Mucosa of rectum (tissue), 2 donors: ENCODE data around the gene PTPRK.

Source experiments
- H3K27ac ChIP-seq, 2 donors: one replicate each; pipeline ENCODE4 v1.7.0; 2013; ENCODE audit warnings: inconsistent platforms in 2 of 2, low read depth in 2 of 2, low read length in 2 of 2
- H3K27me3 ChIP-seq, 2 donors: one replicate each; pipeline ENCODE4 v1.7.0; 2013; ENCODE audit warnings: low read length in 2 of 2; ENCODE audit not compliant: control insufficient read depth in 2 of 2, insufficient read depth in 2 of 2
- H3K36me3 ChIP-seq, 2 donors: one replicate each; pipeline ENCODE4 v1.7.0; 2013; ENCODE audit warnings: low read length in 2 of 2; ENCODE audit not compliant: control insufficient read depth in 2 of 2, insufficient read depth in 2 of 2
- H3K4me1 ChIP-seq, 2 donors: one replicate each; pipeline ENCODE4 v1.7.0; 2013; ENCODE audit warnings: low read length in 2 of 2, mild to moderate bottlenecking in 1 of 2; ENCODE audit not compliant: control insufficient read depth in 2 of 2, insufficient read depth in 2 of 2
- H3K4me3 ChIP-seq, 2 donors: one replicate each; pipeline ENCODE4 v1.7.0; 2013; ENCODE audit warnings: low read length in 2 of 2
- H3K9ac ChIP-seq, 2 donors: one replicate each; pipeline ENCODE4 v1.7.0; 2013; ENCODE audit warnings: low read length in 2 of 2, low read depth in 1 of 2, mild to moderate bottlenecking in 1 of 2
- H3K9me3 ChIP-seq, 2 donors: one replicate each; pipeline ENCODE4 v1.7.0; 2013; ENCODE audit warnings: low read length in 2 of 2; ENCODE audit not compliant: control insufficient read depth in 2 of 2
- donor health status: healthy.
- donor health status: Normal muscosa, but diverticular disease.

Gene PTPRK

GRCh38 chr6:128225612-128226011 is 294.8 kb downstream of the PTPRK start:
- H3K27me3 ChIP-seq: no peaks in the 10 kb centered on the region
- H3K9ac ChIP-seq: no peak overlapping the region
- H3K4me3 ChIP-seq: no peak overlapping the region
- no peaks in the 10 kb centered on the region for H3K36me3 ChIP-seq
- no peaks in the 10 kb centered on the region for H3K4me1 ChIP-seq
- H3K27ac ChIP-seq: no peak overlapping the region
- H3K9me3 ChIP-seq: no peaks in the 10 kb centered on the region

DNA sequence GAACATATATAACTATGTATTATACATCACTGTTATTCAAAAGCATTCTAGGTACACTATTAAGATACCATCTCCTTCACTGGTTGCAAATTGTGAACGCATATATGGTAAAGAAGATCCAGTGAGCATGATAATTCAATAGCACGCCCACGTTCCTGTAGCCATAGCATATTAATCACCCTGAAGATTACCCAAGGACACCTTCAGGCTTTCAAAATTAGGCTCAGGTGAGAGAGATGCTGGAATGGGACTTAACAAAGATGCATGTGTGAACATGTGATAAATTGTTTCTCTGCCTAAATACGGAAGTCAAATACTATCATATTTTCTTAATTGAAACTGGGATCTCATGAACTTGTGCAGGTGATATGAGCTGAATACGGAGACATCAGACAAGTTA is 303.5 kb downstream of the PTPRK start:
- Histone ChIP-seq H3K27me3 (no peaks in the 10 kb centered on the region), H3K9me3 (no peaks in the 10 kb centered on the region), H3K36me3 (peaks cover 5 to 7% of the 10 kb centered on the region in 2 donors), H3K4me3 (no peak overlapping the region), H3K4me1 (no peaks in the 10 kb centered on the region), H3K9ac (no peak overlapping the region), H3K27ac (no peak overlapping the region)

DNA sequence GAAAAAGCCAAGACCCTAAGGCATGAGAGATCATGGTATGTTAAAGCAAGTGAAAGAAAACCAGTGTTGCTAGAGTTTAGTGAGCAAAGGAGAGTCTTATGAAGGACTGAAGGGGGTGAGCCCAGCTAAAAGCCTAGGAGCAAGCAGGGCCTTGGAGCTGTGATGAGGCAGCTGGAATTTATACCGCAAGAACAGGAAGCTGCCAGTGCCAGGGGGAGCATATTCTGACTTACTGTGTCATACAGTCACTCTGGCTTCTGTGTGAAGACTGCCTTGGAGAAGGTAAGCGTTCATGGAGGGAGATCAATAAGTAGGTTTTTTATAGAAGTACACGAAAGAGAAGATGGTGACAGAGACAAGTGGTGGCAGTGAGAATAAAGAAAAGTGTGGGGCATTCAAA is 310.6 kb downstream of the PTPRK start:
- Histone ChIP-seq H3K36me3 (peaks cover 0 to 4% of the 10 kb centered on the region in 2 donors), H3K9ac (no peak overlapping the region), H3K4me1 (no peaks in the 10 kb centered on the region), H3K4me3 (no peak overlapping the region), H3K27ac (no peak overlapping the region), H3K27me3 (no peaks in the 10 kb centered on the region), H3K9me3 (no peaks in the 10 kb centered on the region)

- H3K27me3 ChIP-seq: no peaks in the 10 kb centered on the region
- no peak overlapping the region for H3K9ac ChIP-seq
- H3K36me3 ChIP-seq: peaks cover 0 to 4% of the 10 kb centered on the region in 2 donors
- H3K9me3 ChIP-seq: no peaks in the 10 kb centered on the region
- no peaks in the 10 kb centered on the region for H3K4me1 ChIP-seq
- no peak overlapping the region for H3K4me3 ChIP-seq
- H3K27ac ChIP-seq: no peak overlapping the region
Measured at GRCh38 chr6:128208851-128209580, 311.4 kb downstream of the PTPRK start.

DNA sequence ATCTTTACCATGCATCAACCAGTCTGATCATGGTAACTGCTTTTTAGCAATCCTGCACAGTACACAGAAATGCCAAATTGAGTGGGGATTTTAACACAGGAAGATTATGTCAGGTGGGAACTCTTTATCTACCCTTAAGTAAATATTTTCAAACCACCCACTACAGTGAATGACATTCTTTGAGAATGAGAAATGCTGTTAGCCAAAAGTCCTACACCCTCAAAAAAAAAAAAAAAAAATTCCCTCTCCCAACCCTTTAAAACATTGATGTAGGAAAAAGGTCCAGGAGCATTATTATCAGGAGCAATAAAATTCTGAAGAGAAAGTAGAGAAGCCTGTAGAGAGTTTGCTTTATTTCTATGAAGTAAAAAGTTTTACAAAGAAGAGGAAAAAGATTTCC is 312.3 kb downstream of the PTPRK start:
- no peak overlapping the region for H3K9ac ChIP-seq
- no peaks in the 10 kb centered on the region for H3K27me3 ChIP-seq
- no peaks in the 10 kb centered on the region for H3K9me3 ChIP-seq
- no peaks in the 10 kb centered on the region for H3K4me1 ChIP-seq
- peaks cover 0 to 4% of the 10 kb centered on the region in 2 donors for H3K36me3 ChIP-seq
- no peak overlapping the region for H3K4me3 ChIP-seq
- H3K27ac ChIP-seq: no peak overlapping the region

DNA sequence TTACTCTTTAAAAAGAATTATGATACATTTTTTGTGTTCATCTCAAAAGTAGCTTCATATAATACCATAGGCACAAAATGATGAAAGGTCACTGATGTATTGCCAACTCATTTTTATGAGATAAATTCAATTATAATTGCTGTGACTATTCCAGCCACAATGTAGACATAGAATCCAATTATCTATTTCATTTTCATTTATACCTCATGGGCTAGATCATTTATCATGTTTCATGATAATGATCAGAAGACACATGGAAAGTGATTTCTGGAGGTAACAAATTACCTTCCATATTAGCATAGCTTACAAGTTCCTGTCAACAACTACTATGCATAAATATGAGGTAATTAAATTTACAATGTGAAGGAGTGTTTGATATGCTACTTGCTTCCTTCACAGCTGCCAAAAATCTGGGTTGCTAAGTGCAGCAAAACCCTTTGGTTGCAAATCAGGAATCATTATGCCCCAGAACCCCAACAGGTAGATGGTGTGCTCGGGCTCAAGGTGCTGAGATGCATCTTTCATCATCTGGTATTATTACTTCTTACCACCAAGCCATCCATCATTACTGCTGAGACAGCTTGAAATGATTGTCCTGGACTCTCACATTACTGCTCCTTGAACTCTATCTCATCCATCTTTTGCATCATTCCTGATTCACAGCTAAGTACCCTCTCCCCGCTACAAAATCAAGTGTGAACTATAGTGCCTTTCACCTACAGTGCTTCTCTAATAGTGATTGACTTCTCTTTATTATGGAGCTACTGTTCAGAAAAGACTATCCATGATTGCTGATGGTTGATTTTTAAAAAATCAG is 313.6 kb downstream of the PTPRK start:
- Histone ChIP-seq H3K36me3 (peaks cover 0 to 4% of the 10 kb centered on the region in 2 donors), H3K9me3 (no peaks in the 10 kb centered on the region), H3K27me3 (no peaks in the 10 kb centered on the region), H3K4me3 (no peak overlapping the region), H3K9ac (no peak overlapping the region), H3K27ac (no peak overlapping the region), H3K4me1 (no peaks in the 10 kb centered on the region)

- Histone ChIP-seq H3K36me3 (no peaks in the 10 kb centered on the region), H3K9me3 (no peaks in the 10 kb centered on the region), H3K9ac (no peak overlapping the region), H3K4me3 (no peak overlapping the region), H3K27ac (no peak overlapping the region), H3K27me3 (no peaks in the 10 kb centered on the region), H3K4me1 (no peaks in the 10 kb centered on the region)
Measured at GRCh38 chr6:128204616-128205015, 315.8 kb downstream of the PTPRK start.

GRCh38 chr6:128202169-128202765 is 318.1 kb downstream of the PTPRK start:
- H3K4me3 ChIP-seq: no peak overlapping the region
- H3K27ac ChIP-seq: no peak overlapping the region

DNA sequence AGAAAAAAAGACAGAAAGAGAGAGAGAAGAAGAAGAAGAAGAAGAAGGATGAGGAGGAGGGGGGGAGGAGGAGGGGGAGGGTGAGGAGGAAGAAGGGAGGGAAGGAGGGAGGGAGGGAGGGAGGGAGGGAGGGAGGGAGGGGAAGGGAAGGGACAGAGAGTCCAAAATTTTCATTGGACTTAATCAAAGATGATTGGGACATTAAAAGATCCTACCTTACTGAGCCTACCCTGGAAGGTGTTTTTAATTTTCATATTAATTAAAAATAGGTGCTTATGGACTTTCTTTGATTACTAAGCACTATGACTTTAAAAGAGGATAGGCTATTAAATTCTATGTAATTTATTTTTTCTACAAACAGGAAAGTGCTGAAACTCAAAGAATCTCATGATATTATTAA is 319.6 kb downstream of the PTPRK start:
- Histone ChIP-seq H3K9ac (no peak overlapping the region), H3K27me3 (no peaks in the 10 kb centered on the region), H3K4me1 (no peaks in the 10 kb centered on the region), H3K9me3 (no peaks in the 10 kb centered on the region), H3K36me3 (no peaks in the 10 kb centered on the region), H3K4me3 (no peak overlapping the region), H3K27ac (no peak overlapping the region)

More at GRCh38 chr6:128202169-128202765, 318.1 kb downstream of the PTPRK start:
- Histone ChIP-seq H3K36me3 (no peaks in the 10 kb centered on the region), H3K9ac (no peak overlapping the region), H3K4me1 (no peaks in the 10 kb centered on the region), H3K27me3 (no peaks in the 10 kb centered on the region), H3K9me3 (no peaks in the 10 kb centered on the region)

- no peaks in the 10 kb centered on the region for H3K9me3 ChIP-seq
- H3K9ac ChIP-seq: no peak overlapping the region
- no peak overlapping the region for H3K27ac ChIP-seq
- H3K27me3 ChIP-seq: no peaks in the 10 kb centered on the region
- H3K4me1 ChIP-seq: no peaks in the 10 kb centered on the region
- no peak overlapping the region for H3K4me3 ChIP-seq
- H3K36me3 ChIP-seq: no peaks in the 10 kb centered on the region
Measured at GRCh38 chr6:128199461-128199860, 320.9 kb downstream of the PTPRK start.
